Measurements from ENCODE around the gene SFI1. TPM values are rescaled to one million over a fixed set of nuclear protein-coding genes. Genes with fewer than 3 reads are reported as not detected.

Gene SFI1
- total and polyA plus RNA-seq, 2 of the 8 experiments (the other 6 are each of a cell fraction or from before 2014, with no cell fraction given), result 10.4 to 30.1 TPM

DNA sequence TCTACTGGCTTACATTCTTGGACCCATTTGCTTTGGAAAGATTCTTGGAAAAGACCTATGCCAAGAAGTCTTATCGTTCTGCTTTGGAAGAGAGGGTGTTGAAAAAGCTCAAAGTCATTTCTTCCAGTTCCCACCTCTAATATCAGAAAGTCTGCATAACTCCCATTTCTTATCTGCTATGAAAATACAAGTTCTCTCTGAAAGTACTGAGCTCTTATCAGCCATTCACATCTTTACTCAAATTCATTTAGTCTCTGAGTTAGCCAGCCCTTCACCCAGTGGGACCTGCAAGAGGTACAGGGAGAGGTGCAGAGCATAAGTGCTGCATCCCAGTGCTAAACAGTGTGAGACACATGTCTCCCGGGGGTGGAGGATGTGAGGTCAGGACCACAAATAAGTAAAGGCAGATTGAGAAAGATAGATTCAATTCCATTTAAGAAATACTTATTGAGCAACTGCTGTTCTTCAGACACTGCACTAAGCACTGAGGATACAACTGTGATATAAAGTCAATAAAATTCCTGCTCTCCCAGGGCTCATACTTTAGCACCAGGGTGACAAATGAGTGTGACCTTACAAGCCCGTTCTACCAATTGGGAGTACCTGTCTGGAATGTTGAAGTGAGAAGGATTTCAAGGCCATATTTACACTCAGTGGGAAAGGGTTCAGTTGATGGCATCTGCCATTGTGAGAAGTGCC lies 89.0 kb downstream of the SFI1 start (continued):
- TF ChIP-seq, protein P1, sequence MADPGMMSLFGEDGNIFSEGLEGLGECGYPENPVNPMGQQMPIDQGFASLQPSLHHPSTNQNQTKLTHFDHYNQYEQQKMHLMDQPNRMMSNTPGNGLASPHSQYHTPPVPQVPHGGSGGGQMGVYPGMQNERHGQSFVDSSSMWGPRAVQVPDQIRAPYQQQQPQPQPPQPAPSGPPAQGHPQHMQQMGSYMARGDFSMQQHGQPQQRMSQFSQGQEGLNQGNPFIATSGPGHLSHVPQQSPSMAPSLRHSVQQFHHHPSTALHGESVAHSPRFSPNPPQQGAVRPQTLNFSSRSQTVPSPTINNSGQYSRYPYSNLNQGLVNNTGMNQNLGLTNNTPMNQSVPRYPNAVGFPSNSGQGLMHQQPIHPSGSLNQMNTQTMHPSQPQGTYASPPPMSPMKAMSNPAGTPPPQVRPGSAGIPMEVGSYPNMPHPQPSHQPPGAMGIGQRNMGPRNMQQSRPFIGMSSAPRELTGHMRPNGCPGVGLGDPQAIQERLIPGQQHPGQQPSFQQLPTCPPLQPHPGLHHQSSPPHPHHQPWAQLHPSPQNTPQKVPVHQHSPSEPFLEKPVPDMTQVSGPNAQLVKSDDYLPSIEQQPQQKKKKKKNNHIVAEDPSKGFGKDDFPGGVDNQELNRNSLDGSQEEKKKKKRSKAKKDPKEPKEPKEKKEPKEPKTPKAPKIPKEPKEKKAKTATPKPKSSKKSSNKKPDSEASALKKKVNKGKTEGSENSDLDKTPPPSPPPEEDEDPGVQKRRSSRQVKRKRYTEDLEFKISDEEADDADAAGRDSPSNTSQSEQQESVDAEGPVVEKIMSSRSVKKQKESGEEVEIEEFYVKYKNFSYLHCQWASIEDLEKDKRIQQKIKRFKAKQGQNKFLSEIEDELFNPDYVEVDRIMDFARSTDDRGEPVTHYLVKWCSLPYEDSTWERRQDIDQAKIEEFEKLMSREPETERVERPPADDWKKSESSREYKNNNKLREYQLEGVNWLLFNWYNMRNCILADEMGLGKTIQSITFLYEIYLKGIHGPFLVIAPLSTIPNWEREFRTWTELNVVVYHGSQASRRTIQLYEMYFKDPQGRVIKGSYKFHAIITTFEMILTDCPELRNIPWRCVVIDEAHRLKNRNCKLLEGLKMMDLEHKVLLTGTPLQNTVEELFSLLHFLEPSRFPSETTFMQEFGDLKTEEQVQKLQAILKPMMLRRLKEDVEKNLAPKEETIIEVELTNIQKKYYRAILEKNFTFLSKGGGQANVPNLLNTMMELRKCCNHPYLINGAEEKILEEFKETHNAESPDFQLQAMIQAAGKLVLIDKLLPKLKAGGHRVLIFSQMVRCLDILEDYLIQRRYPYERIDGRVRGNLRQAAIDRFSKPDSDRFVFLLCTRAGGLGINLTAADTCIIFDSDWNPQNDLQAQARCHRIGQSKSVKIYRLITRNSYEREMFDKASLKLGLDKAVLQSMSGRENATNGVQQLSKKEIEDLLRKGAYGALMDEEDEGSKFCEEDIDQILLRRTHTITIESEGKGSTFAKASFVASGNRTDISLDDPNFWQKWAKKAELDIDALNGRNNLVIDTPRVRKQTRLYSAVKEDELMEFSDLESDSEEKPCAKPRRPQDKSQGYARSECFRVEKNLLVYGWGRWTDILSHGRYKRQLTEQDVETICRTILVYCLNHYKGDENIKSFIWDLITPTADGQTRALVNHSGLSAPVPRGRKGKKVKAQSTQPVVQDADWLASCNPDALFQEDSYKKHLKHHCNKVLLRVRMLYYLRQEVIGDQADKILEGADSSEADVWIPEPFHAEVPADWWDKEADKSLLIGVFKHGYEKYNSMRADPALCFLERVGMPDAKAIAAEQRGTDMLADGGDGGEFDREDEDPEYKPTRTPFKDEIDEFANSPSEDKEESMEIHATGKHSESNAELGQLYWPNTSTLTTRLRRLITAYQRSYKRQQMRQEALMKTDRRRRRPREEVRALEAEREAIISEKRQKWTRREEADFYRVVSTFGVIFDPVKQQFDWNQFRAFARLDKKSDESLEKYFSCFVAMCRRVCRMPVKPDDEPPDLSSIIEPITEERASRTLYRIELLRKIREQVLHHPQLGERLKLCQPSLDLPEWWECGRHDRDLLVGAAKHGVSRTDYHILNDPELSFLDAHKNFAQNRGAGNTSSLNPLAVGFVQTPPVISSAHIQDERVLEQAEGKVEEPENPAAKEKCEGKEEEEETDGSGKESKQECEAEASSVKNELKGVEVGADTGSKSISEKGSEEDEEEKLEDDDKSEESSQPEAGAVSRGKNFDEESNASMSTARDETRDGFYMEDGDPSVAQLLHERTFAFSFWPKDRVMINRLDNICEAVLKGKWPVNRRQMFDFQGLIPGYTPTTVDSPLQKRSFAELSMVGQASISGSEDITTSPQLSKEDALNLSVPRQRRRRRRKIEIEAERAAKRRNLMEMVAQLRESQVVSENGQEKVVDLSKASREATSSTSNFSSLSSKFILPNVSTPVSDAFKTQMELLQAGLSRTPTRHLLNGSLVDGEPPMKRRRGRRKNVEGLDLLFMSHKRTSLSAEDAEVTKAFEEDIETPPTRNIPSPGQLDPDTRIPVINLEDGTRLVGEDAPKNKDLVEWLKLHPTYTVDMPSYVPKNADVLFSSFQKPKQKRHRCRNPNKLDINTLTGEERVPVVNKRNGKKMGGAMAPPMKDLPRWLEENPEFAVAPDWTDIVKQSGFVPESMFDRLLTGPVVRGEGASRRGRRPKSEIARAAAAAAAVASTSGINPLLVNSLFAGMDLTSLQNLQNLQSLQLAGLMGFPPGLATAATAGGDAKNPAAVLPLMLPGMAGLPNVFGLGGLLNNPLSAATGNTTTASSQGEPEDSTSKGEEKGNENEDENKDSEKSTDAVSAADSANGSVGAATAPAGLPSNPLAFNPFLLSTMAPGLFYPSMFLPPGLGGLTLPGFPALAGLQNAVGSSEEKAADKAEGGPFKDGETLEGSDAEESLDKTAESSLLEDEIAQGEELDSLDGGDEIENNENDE (IDR thresholded peaks at IDR 0.05; ENCODE audit: insufficient replicate concordance, low read length), result no peak
- TF ChIP-seq JUND (IDR thresholded peaks at IDR 0.05; ENCODE audit: low read length) (no peak), EGR1 (IDR thresholded peaks at IDR 0.05; ENCODE audit: borderline replicate concordance, low read depth, low read length) (no peak), POLR2A (IDR thresholded peaks at IDR 0.05; ENCODE audit: control extremely low read depth in 1 of 2, low read depth in 2 of 2, low read length in 2 of 2) (no peak), GABPA (IDR thresholded peaks at IDR 0.05; ENCODE audit: borderline replicate concordance, insufficient read depth, low read length) (no peak), SP4 (IDR thresholded peaks at IDR 0.05; ENCODE audit: low read length) (no peak), CHD1 (IDR thresholded peaks at IDR 0.05; ENCODE audit: low read depth, low read length) (no peak), RBBP5 (IDR thresholded peaks at IDR 0.05; ENCODE audit: borderline replicate concordance, low read depth, low read length) (no peak), NANOG (IDR thresholded peaks at IDR 0.05; ENCODE audit: insufficient read depth, low read depth, low read length, poor library complexity, severe bottlenecking) (no peak)
- TF ChIP-seq, protein P2, sequence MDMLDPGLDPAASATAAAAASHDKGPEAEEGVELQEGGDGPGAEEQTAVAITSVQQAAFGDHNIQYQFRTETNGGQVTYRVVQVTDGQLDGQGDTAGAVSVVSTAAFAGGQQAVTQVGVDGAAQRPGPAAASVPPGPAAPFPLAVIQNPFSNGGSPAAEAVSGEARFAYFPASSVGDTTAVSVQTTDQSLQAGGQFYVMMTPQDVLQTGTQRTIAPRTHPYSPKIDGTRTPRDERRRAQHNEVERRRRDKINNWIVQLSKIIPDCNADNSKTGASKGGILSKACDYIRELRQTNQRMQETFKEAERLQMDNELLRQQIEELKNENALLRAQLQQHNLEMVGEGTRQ (IDR thresholded peaks at IDR 0.05; ENCODE audit: low read length), result no peak
